Fibroblast of the conjunctiva (primary cell): ENCODE data around the gene LMF1.
A peak's percentile ranks its signal among the peaks of the same experiment; 100 is the strongest.
"Not testable (repeated sequence)": the region's sequence is repeated elsewhere in the genome, so short reads cannot be mapped to it uniquely, and the experiment has no call there.

Experiments
- DNase-seq: peaks from one replicate; pipeline ENCODE4 v3.0.0-alpha.2; 2010; ENCODE audit warnings: low read depth

LMF1 gene

GRCh38 chr16:828891-829290 lies 141.9 kb downstream of the LMF1 start:
- no peak for DNase-seq

GRCh38 chr16:827513-827912 lies 143.3 kb downstream of the LMF1 start:
- no peak for DNase-seq

- DNase-seq = no peak
These were observed 145.3 kb downstream of the LMF1 start for GRCh38 chr16:825341-826061.

- DNase-seq = no peak
These were observed 146.2 kb downstream of the LMF1 start for GRCh38 chr16:824601-825000.

- no peak for DNase-seq
These were observed 146.6 kb downstream of the LMF1 start for GRCh38 chr16:824194-824593.

- DNase-seq = no peak
These were observed 147.9 kb downstream of the LMF1 start for GRCh38 chr16:822909-823297.

- DNase-seq = no peak
These were observed 148.4 kb downstream of the LMF1 start for GRCh38 chr16:822174-822908.

- DNase-seq = no peak
These were observed 149.0 kb downstream of the LMF1 start for GRCh38 chr16:821751-822150.

GRCh38 chr16:820748-821147 lies 150.0 kb downstream of the LMF1 start:
- DNase-seq = no peak

GRCh38 chr16:820044-820408 lies 150.8 kb downstream of the LMF1 start:
- not testable (repeated sequence) for DNase-seq

- DNase-seq = no peak
These were observed 151.3 kb downstream of the LMF1 start for GRCh38 chr16:819336-820043.

- no peak for DNase-seq
These were observed 152.2 kb downstream of the LMF1 start for GRCh38 chr16:818592-818991.

GRCh38 chr16:818132-818531 lies 152.7 kb downstream of the LMF1 start:
- DNase-seq = no peak

GRCh38 chr16:817001-817906 lies 153.5 kb downstream of the LMF1 start:
- DNase-seq = no peak

- no peak for DNase-seq
These were observed 154.9 kb downstream of the LMF1 start for GRCh38 chr16:815861-816260.

- DNase-seq = no peak
These were observed 155.8 kb downstream of the LMF1 start for GRCh38 chr16:814974-815373.

- DNase-seq = no peak
These were observed 156.8 kb downstream of the LMF1 start for GRCh38 chr16:813916-814412.

- DNase-seq = no peak
These were observed 157.4 kb downstream of the LMF1 start for GRCh38 chr16:813204-813915.

- no peak for DNase-seq
These were observed 162.7 kb downstream of the LMF1 start for GRCh38 chr16:808085-808386.

- DNase-seq = peak; percentile 83
These were observed 163.3 kb downstream of the LMF1 start for GRCh38 chr16:807347-808084.

GRCh38 chr16:805474-805873 lies 165.3 kb downstream of the LMF1 start:
- no peak for DNase-seq
